HepG2 (cell line): ENCODE data around the gene GYS1. TPM values are rescaled to one million over a fixed set of nuclear protein-coding genes. Genes with fewer than 3 reads are reported as not detected.

Experiments used
- AKAP8 ChIP-seq: sonication (generic); formaldehyde crosslinking; IDR thresholded peaks from 2 replicates; pipeline ENCODE4 v1.5.1; 2020; ENCODE audit warnings: mild to moderate bottlenecking, missing genetic modification reagents
- CBFB ChIP-seq: sonication (generic); formaldehyde crosslinking; IDR thresholded peaks from 2 replicates; pipeline ENCODE4 v1.4.0; 2020; ENCODE audit warnings: missing genetic modification reagents
- EZH2 ChIP-seq: conservative IDR thresholded peaks from 2 replicates; pipeline ENCODE4 v1.6.1; 2012; ENCODE audit warnings: mild to moderate bottlenecking, low read depth, low read length, moderate library complexity
- GATAD1 ChIP-seq: IDR thresholded peaks from 2 replicates; pipeline ENCODE4 v1.6.1; 2016; ENCODE audit warnings: missing genetic modification reagents, missing compliant biosample characterization
- KLF15 ChIP-seq: sonication (generic); formaldehyde crosslinking; IDR thresholded peaks from 2 replicates; pipeline ENCODE4 v1.8.1; 2023; ENCODE audit warnings: borderline replicate concordance, mild to moderate bottlenecking, inconsistent platforms, missing genetic modification reagents, mixed read lengths
- MAZ ChIP-seq, 2 experiments: sonication (generic) in 1 of 2; formaldehyde crosslinking in 1 of 2; IDR thresholded peaks; 2 replicates each; pipeline versions ENCODE4 v1.5.0 to v1.6.1; 2012 to 2020; ENCODE audit warnings: low read depth in 2 of 2, mild to moderate bottlenecking in 2 of 2, borderline replicate concordance in 1 of 2, improper control_type of control experiment in 1 of 2, low read length in 1 of 2, missing genetic modification reagents in 1 of 2, moderate library complexity in 1 of 2
- MLLT10 ChIP-seq: sonication (generic); formaldehyde crosslinking; IDR thresholded peaks from 2 replicates; pipeline ENCODE4 v1.4.0; 2020; ENCODE audit warnings: missing genetic modification reagents
- SIN3A ChIP-seq: IDR thresholded peaks from 2 replicates; pipeline ENCODE4 v1.6.1; 2011; ENCODE audit warnings: low read depth, mild to moderate bottlenecking, control low read depth, low read length, borderline replicate concordance
- SMARCC2 ChIP-seq: fragments of 450-650 bp; IDR thresholded peaks from 2 replicates; pipeline ENCODE4 v1.6.1; 2017; ENCODE audit warnings: antibody characterized with exemption, mild to moderate bottlenecking
- TEAD3 ChIP-seq: optimal IDR thresholded peaks from 2 replicates; pipeline ENCODE3; 2016; ENCODE audit warnings: borderline replicate concordance
- U2AF1 ChIP-seq: fragments of 200-400 bp; formaldehyde crosslinking; optimal IDR thresholded peaks from 2 replicates; pipeline ENCODE3; 2017; ENCODE audit warnings: mild to moderate bottlenecking, low read depth, low read length
- ZKSCAN8 ChIP-seq: IDR thresholded peaks from 2 replicates; pipeline ENCODE4 v1.6.1; 2016; ENCODE audit warnings: borderline replicate concordance, missing genetic modification reagents, missing compliant biosample characterization
- ZNF337 ChIP-seq: sonication (generic); formaldehyde crosslinking; IDR thresholded peaks from 2 replicates; pipeline ENCODE4 v1.5.1; 2020; ENCODE audit warnings: missing genetic modification reagents, low read depth, mild to moderate bottlenecking, borderline replicate concordance
- ZNF572 ChIP-seq: sonication (generic); formaldehyde crosslinking; IDR thresholded peaks from 2 replicates; pipeline ENCODE4 v1.5.1; 2020; ENCODE audit warnings: mild to moderate bottlenecking, missing genetic modification reagents
- ZNF615 ChIP-seq: sonication (generic); formaldehyde crosslinking; IDR thresholded peaks from 2 replicates; pipeline ENCODE4 v1.5.0; 2020; ENCODE audit warnings: mild to moderate bottlenecking, missing genetic modification reagents, borderline replicate concordance
- polyA plus RNA-seq, 8 experiments: library from polyadenylated mRNA; depleted of rRNA in 3 of 8; stranded (reverse) in 7 of 8; unstranded in 1 of 8; fragments of >200 nt; fragmentation: Illumina TruSeq in 4 of 8; extraction: Trizol in 4 of 8; gene quantifications; 2 replicates each; pipeline versions ENCODE4 v1.2.1 to v1.2.3, GENCODE V29; 2011 to 2016; ENCODE audit warnings: low read depth in 4 of 8, missing spikeins in 1 of 8, mixed read lengths in 1 of 8; ENCODE audit not compliant: insufficient read depth in 1 of 8
- total RNA-seq, 5 experiments: library from RNA; depleted of rRNA; stranded (reverse); fragments of >200 nt; fragmentation: Illumina TruSeq; extraction: Trizol; gene quantifications; 2 replicates each; pipeline ENCODE4 v1.2.3, GENCODE V29; 2016; ENCODE audit warnings: low read depth in 1 of 5
- TF ChIP-seq, protein P1 (sequence below): sonication (generic); formaldehyde crosslinking; conservative IDR thresholded peaks from 2 replicates; pipeline ENCODE4 v1.4.0; 2020; ENCODE audit warnings: mild to moderate bottlenecking, missing genetic modification reagents, moderate library complexity
- TF ChIP-seq, protein P2 (sequence below): IDR thresholded peaks from 2 replicates; pipeline ENCODE4 v1.6.1; 2016; ENCODE audit warnings: low read depth, control low read depth
- TF ChIP-seq, protein P3 (sequence below): sonication (generic); formaldehyde crosslinking; conservative IDR thresholded peaks from 2 replicates; pipeline ENCODE4 v1.8.0; 2022; ENCODE audit warnings: low read depth, missing genetic modification reagents
- TF ChIP-seq, protein P4 (sequence below): sonication (generic); formaldehyde crosslinking; IDR thresholded peaks from 2 replicates; pipeline ENCODE4 v1.4.0; 2020; ENCODE audit warnings: mild to moderate bottlenecking, missing genetic modification reagents

The GYS1 gene
- total and polyA plus RNA-seq, 2 of the 13 experiments (the other 11 are each of a cell fraction or from before 2014, with no cell fraction given), result 18.4 to 42.1 TPM

DNA sequence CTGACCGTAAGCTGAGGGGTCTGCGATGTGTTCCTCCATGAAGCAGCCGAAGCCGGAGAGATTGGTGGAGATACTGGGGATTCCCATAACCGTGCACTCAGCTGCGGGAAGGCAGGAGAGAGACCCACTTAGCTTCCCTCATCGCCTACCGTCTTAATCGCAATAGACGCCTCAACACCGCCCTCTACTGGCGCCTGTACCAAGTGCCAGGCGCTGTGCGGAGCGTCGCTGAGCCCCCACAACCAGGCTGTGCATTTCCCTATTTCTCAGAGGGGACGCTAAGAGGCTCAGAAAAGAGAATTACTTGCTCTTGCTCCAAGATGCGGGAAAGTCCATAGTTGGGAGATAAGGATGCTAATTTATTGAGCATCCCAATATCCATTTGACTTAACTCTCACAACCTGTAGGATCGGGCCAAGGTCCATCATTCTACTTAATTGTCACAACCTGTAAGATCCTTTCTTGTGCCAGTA is 22.1 kb downstream of the GYS1 start (continued):
- TF ChIP-seq, protein P1, sequence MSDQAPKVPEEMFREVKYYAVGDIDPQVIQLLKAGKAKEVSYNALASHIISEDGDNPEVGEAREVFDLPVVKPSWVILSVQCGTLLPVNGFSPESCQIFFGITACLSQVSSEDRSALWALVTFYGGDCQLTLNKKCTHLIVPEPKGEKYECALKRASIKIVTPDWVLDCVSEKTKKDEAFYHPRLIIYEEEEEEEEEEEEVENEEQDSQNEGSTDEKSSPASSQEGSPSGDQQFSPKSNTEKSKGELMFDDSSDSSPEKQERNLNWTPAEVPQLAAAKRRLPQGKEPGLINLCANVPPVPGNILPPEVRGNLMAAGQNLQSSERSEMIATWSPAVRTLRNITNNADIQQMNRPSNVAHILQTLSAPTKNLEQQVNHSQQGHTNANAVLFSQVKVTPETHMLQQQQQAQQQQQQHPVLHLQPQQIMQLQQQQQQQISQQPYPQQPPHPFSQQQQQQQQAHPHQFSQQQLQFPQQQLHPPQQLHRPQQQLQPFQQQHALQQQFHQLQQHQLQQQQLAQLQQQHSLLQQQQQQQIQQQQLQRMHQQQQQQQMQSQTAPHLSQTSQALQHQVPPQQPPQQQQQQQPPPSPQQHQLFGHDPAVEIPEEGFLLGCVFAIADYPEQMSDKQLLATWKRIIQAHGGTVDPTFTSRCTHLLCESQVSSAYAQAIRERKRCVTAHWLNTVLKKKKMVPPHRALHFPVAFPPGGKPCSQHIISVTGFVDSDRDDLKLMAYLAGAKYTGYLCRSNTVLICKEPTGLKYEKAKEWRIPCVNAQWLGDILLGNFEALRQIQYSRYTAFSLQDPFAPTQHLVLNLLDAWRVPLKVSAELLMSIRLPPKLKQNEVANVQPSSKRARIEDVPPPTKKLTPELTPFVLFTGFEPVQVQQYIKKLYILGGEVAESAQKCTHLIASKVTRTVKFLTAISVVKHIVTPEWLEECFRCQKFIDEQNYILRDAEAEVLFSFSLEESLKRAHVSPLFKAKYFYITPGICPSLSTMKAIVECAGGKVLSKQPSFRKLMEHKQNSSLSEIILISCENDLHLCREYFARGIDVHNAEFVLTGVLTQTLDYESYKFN (CRISPR knock-in tag), result no peak
- no peak for TF ChIP-seq ZNF615
- TF ChIP-seq MLLT10 (CRISPR knock-in tag), result no peak
- TF ChIP-seq AKAP8 (CRISPR knock-in tag), result no peak
- peak; percentile 22 for TF ChIP-seq TEAD3 (CRISPR knock-in tag)
- TF ChIP-seq ZKSCAN8, result no peak
- TF ChIP-seq, protein P2, sequence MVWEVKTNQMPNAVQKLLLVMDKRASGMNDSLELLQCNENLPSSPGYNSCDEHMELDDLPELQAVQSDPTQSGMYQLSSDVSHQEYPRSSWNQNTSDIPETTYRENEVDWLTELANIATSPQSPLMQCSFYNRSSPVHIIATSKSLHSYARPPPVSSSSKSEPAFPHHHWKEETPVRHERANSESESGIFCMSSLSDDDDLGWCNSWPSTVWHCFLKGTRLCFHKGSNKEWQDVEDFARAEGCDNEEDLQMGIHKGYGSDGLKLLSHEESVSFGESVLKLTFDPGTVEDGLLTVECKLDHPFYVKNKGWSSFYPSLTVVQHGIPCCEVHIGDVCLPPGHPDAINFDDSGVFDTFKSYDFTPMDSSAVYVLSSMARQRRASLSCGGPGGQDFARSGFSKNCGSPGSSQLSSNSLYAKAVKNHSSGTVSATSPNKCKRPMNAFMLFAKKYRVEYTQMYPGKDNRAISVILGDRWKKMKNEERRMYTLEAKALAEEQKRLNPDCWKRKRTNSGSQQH (CRISPR knock-in tag), result no peak
- TF ChIP-seq, protein P3, sequence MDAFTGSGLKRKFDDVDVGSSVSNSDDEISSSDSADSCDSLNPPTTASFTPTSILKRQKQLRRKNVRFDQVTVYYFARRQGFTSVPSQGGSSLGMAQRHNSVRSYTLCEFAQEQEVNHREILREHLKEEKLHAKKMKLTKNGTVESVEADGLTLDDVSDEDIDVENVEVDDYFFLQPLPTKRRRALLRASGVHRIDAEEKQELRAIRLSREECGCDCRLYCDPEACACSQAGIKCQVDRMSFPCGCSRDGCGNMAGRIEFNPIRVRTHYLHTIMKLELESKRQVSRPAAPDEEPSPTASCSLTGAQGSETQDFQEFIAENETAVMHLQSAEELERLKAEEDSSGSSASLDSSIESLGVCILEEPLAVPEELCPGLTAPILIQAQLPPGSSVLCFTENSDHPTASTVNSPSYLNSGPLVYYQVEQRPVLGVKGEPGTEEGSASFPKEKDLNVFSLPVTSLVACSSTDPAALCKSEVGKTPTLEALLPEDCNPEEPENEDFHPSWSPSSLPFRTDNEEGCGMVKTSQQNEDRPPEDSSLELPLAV (CRISPR knock-in tag), result no peak
- no peak for TF ChIP-seq ZNF337
- no peak for TF ChIP-seq SIN3A
- no peak for TF ChIP-seq SMARCC2
- no peak for TF ChIP-seq EZH2
- TF ChIP-seq, protein P4, sequence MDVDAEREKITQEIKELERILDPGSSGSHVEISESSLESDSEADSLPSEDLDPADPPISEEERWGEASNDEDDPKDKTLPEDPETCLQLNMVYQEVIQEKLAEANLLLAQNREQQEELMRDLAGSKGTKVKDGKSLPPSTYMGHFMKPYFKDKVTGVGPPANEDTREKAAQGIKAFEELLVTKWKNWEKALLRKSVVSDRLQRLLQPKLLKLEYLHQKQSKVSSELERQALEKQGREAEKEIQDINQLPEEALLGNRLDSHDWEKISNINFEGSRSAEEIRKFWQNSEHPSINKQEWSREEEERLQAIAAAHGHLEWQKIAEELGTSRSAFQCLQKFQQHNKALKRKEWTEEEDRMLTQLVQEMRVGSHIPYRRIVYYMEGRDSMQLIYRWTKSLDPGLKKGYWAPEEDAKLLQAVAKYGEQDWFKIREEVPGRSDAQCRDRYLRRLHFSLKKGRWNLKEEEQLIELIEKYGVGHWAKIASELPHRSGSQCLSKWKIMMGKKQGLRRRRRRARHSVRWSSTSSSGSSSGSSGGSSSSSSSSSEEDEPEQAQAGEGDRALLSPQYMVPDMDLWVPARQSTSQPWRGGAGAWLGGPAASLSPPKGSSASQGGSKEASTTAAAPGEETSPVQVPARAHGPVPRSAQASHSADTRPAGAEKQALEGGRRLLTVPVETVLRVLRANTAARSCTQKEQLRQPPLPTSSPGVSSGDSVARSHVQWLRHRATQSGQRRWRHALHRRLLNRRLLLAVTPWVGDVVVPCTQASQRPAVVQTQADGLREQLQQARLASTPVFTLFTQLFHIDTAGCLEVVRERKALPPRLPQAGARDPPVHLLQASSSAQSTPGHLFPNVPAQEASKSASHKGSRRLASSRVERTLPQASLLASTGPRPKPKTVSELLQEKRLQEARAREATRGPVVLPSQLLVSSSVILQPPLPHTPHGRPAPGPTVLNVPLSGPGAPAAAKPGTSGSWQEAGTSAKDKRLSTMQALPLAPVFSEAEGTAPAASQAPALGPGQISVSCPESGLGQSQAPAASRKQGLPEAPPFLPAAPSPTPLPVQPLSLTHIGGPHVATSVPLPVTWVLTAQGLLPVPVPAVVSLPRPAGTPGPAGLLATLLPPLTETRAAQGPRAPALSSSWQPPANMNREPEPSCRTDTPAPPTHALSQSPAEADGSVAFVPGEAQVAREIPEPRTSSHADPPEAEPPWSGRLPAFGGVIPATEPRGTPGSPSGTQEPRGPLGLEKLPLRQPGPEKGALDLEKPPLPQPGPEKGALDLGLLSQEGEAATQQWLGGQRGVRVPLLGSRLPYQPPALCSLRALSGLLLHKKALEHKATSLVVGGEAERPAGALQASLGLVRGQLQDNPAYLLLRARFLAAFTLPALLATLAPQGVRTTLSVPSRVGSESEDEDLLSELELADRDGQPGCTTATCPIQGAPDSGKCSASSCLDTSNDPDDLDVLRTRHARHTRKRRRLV (CRISPR knock-in tag), result no peak
- TF ChIP-seq KLF15 (CRISPR knock-in tag), result no peak
- TF ChIP-seq GATAD1 (CRISPR knock-in tag), result 0 out of 2 replicates have a peak, but pooled peaks have one; percentile 13
- TF ChIP-seq ZNF572, result no peak
- no peak for TF ChIP-seq MAZ (IDR thresholded peaks at IDR 0.05; ENCODE audit: borderline replicate concordance, low read depth, low read length)
- TF ChIP-seq MAZ (CRISPR knock-in tag; IDR thresholded peaks at IDR 0.05; ENCODE audit: low read depth), result 0 out of 2 replicates have a peak, but pooled peaks have one; percentile 35
- TF ChIP-seq U2AF1, result no peak
- no peak for TF ChIP-seq CBFB (CRISPR knock-in tag)
